ENCODE results near the gene RHOXF2.
A peak's percentile ranks its signal among the peaks of the same experiment; 100 is the strongest.

The RHOXF2 gene

GRCh38 chrX:120205816-120206753 is 47.7 kb downstream of the RHOXF2 start:
- DNase-seq: no peak

GRCh38 chrX:120207009-120207605 is 48.7 kb downstream of the RHOXF2 start:
- peak in 1 of 2 experiments; percentile 22 for DNase-seq

- DNase-seq: peak; percentile 70 to 75
Observed at GRCh38 chrX:120213438-120214265, 55.2 kb downstream of the RHOXF2 start.
